HG03575 (cell line): Measurements from ENCODE around the gene HES7.
"Not testable (repeated sequence)": the region's sequence is repeated elsewhere in the genome, so short reads cannot be mapped to it uniquely, and the experiment has no call there.

Experiments used
- ATAC-seq: cut with Tn5 transposase; IDR thresholded peaks from one replicate; pipeline ENCODE4 v1.9.1; 2021; ENCODE audit not compliant: unreplicated experiment, insufficient number of reproducible peaks, low FRiP score; ENCODE audit errors: extremely low read depth

HES7 gene

DNA sequence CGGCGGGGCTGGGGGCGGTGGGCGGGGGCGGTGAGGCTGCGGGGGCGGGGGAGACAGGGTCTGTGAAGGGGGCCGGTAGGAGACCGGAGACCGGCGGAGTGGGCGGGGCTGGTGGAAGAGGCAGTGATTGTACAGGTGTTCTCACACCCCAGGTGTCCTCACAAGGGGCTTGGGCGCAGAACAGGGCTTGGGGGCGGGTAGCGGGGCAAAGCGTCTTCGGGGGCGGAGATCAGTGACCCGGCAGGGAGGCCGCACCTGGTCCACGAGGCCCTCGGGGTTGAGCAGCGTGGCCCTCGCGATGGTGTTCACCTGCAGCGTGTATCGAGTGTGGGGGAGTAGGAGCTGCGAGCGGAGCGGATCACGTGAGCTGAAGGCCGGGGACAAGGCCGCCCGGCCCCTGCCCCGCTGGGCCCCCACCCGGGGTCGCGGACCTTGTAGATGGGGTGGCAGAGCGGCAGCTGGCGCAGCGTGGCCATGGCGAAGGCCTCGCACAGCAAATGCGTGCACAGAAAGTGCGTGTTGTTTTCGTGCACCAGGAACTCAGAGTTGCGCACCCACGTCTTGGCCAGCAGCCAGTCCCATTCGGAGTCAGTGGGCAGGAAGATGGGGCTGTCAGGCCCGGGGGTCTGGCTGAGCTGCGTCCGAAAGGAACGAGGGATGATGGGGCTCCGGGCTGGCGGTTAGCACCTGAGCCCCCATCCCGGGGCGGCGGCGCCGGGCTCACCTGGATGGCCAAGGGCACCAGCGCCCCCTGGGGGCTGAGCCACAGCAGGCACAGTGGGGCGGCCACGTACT, 14.0 kb downstream of the HES7 start:
- ATAC-seq: no peak

DNA sequence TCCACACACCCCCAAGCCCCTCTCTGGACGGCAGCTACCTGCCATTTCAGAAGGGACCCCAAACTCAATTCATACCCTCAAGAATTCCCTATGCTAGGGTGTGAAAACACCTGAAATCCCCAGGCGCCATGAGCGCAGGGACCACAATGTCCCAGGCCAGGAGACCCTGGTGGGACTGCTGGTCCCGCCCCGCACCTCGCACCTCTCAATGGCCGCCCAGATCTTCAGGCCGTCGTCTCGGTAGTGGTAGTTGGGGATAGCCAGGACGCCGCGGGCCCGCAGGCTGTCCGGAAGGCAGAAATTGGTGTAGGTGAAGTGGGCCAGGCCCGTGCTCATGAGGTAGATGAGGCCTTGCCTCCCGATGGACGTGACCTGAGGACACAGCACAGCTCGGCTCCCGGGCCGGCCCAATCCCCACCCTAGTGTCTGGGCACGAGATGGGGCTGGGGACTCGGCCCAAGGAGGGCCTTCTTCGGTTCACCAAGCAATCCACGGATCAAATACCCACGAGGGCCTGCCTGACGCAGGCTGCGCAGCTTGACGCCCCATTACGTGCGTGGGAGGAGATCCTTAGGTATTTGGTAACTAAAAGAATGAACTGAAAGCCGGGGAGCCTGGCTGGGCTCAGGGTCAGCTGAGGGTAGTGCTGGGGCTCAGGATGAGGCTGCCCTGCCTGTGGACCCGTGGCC, 14.8 kb downstream of the HES7 start:
- no peak for ATAC-seq

DNA sequence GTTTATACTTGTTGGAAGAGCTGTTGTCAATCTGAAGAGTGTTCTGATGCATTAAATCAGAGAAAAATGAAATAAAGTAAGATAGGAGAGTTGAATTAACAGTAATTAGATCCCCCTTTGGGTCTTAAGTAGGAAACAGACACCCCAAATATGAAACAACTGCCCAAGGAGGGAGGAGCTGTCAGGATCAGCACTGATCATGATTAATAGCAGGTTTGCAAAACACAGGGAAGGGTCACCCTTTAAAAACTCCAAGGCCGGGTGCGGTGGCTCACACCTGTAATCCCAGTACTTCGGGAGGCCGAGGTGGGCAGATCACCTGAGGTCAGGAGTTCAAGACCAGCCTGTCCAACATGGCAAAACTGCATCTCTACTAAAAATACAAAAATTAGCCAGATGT, 16.9 kb downstream of the HES7 start:
- not testable (repeated sequence) for ATAC-seq

DNA sequence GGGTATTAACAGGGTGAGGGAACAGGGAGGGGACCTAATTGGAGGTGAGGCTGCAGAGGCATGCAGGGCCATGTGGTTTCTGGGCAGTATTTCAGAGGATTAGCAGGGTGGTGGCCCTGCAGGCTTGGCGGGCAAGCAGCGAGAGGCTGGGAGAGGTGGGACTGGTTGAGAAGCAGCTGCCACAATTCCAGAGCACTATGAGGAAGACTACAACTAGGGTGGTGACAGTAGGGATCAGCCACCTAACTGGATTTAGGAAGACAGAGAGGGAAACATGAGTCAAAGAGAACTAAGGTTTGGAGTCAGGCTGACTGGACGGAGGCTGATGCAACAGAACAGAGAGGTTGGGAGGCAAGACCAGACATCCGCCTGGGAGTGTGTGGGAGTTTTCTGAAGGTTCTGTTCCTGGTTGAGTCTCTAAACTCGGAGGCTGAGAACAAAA, 17.9 kb downstream of the HES7 start:
- no peak for ATAC-seq

DNA sequence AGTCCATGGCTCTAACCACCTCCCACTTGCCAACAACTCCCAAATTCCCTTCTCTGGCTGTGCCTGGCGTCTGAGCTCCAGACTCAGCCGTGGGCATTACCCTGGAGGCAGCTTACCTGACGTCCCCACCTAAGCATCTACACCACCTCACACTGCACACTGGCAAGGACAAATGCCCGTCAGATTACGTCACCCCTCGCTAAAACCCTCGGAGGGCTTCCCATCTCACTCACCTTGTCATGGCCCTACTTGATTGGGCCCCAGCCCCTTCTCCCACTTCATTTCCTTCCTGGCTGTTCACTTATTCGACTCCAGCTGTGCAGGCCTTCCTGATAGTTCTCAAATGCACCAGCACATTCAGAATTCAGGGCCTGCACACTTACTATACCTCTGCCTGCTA, 19.0 kb downstream of the HES7 start:
- ATAC-seq: no peak

DNA sequence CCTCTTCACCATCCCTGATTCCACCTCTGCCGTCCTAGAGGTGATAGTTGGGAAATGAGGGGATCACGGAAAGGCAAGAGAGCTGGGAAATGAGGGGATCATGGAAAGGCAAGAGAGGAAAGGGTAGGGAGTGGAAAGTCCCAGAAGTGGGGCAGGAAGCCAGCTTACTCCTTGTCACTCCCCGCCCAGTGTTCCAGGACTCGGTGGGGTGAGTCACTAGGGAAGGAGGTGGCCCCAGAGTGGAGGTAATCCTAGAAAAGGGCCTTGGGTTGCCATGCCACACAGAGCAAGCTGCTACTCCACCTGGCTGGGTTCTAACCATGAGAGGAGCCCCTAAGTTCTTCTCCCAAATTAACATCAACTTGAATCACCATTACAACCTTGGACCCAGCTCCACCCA, 20.4 kb downstream of the HES7 start:
- ATAC-seq: no peak

DNA sequence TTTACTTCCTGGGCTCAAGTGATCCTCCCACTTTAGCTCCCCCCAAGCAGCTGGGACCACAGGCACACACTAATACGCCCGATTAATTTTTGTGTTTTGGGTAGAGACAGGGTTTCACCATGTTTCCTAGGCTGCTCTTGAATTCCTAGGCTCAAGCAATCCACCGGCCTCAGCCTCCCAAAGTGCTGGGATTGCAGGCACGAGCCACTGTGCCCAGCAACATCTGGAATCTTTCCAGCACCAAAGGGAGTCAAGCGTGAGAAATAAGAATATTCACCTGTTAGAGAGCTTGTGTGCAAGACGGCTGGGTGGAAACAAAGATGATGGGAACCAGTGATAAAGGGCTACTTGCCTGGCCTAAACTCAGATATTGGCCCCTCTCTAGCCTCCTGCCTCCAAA, 22.2 kb downstream of the HES7 start:
- ATAC-seq: no peak

DNA sequence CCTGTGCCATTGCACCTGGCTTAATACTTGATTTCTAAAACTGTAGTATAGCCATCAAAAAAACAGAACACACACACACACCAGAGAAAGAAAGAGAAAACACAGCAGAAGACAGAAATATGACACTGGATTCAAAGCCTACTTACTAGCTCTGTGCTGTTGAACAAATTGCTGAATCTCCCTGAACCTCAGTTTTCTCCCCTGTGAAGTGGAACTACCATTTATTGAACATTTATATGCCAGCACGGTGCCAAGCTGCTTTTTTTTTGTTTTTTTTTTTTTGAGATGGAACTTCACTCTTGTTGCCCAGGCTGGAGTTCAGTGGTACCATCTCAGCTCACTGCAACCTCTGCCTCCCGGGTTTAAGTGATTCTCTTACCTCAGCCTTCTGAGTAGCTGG, 23.1 kb downstream of the HES7 start:
- no peak for ATAC-seq

GRCh38 chr17:8100111-8100510, 23.8 kb downstream of the HES7 start:
- ATAC-seq: no peak

DNA sequence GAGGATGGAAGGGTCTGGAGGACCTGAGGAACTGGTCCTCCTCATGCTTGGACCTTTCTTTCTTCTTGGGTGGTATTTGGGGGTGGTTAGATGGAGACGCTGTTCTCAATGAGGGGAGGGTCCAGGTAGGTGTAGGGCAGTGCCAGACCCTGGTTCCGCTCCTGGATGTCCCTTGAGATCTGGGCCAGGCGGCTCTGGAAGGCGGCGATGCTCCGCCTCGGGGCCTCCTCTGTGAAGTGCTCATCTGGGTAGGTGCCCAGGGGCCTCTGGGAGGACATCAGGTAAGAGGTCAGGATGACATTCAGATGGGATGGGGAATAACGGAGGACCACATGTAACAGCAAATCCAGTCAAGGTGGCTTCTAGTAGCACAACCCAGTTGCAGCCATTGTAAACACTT, 27.4 kb downstream of the HES7 start:
- ATAC-seq: no peak

DNA sequence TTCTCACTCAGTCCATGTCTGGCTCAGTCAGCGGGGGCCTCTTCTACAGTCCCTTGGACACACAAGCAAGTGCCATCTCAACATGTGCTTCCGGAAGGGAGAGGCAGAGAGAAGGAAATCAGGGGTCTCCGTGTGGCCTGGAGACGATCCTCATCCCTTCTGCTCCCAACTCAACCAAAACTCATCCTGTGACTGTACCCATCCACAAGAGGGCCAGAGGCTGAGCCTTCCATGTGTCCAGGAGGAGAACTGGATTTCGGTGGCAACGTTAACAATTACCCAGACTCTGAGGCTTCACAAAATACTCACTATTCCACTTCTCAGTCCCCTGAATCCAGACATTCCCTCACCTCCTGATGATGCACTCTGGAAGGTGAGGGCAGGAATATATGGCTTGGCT, 28.5 kb downstream of the HES7 start:
- ATAC-seq: no peak

- ATAC-seq: no peak
Observed at GRCh38 chr17:8091033-8091687, 32.7 kb downstream of the HES7 start.

- no peak for ATAC-seq
Observed at GRCh38 chr17:8089728-8090127, 34.2 kb downstream of the HES7 start.

DNA sequence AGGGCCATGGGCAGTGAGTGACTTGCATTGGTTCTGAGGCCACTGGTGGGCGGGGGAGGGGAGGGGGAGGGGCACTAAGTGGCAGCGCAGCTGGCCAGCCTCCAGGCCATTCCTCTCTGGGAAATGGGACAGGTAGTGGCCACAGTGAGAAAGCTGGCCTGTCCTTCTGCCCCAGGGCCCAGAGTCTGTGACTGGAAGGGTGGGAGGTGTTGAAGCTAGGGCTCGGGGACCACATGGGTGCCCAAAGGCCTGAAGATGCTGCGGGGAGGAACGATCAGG, 36.0 kb downstream of the HES7 start:
- no peak for ATAC-seq

DNA sequence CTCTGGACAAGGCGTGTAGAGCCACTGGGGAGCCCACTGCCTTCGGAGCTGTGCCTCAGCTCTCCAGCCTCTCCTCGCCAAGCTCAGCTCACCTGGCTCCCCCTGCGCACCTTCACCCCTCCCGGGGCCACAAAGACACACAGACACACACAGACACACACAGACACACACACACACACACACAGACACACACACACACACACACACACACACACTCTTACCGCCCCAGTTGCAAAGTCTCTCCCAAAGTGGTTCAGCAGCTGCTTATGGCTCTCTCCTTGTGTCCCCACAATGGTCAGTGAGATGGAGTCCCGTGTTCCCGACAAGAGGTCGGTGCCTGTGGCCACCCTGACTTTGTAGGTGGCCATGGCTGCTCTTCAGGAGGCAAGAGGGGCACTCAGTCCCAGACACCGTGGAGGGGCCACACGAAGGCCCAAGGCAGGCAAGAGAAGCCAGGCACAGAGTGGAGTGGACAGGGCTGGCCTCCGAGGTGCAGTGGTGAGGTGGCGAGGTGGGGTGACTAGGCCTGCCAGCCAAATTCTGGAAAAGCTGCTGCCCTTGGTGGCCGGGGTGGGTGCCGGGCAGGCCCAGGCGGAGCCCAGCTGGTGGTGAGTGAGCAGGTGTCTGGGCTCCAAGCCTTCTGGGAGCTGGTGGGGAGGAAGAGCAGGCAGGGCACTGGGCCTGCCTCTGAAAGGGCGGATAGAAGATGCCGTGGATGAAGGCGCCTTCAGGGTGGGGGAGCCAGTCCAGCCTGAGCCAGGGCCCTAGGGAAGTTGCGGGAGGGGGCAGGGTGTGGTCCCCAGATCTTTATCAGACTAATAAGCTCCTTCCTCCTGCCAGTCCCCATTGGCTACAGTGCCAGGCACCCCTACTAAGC, 36.6 kb downstream of the HES7 start, which contains the start of gene ALOX12B:
TSS of gene ALOX12B (minus strand) at position 642 of the 877 bp plus-strand sequence. CDS start at position 368, 274 bp downstream.
- no peak for ATAC-seq

DNA sequence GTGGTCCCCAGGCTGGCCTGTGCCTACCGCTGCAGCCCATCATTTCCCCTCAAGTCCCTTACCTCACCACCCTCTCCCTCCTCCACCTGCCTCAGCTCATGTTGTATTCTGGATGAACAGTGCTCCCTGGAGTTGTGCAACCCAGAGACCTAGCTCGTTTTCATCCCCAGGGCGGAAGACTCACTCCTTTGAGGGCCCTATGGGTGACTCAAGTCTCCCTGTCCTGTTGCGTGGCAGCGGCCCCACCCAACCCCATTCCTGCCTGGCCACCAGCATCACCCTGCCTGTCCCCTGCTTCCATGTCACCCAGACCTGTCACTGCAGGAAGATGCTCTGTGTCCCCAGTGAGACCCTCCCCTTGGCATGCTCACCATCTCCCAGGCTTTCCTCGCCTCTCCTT, 39.7 kb downstream of the HES7 start:
- no peak for ATAC-seq

DNA sequence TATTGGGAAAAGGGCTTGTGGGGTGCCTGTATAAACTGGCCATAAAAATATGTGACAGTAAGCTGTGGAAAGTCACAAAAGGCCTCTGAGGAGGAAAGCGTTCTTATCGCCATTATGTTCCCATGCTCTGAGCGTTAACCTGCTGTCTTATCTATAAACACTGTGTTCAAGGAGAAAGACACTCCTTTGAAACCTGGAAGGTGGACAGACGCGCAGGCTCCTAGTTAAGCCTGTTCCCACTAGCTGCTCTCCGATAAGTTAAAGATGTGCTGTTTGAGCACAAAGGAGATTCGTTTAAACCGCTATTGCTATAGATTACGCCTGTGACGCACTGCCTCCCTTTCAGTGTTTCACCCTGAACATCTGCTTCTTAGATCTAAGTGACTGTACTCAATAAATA, 41.6 kb downstream of the HES7 start:
- ATAC-seq: no peak

GRCh38 chr17:8081876-8082275, 42.0 kb downstream of the HES7 start:
- no peak for ATAC-seq

DNA sequence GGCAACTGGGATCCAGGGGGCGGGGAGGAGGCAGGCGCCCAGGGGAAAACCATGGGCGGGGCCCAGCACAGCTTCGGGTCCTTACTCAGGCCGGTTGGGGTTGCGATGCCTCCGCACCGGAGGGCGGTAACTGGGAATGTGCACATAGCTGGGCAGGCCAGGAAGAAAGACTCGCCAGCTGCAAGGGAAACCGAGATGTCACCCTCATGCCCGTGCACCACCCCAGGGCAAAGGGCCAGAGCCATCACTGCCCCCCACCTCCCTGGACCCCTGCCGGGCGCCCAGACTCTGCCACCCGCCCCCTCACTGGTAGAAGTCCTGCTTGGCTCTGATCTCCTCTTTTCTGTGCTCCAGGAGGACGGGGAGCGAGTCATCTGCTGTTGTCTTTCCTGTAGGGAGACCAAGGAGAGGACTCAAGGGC, 43.1 kb downstream of the HES7 start:
- no peak for ATAC-seq
